ENCODE data around the gene GJD4. TPM values are rescaled to one million over a fixed set of nuclear protein-coding genes. Genes with fewer than 3 reads are reported as not detected.

GJD4 gene
- total and polyA plus RNA-seq, 2 of the 4 experiments (the other 2 are of a cell fraction), result not detected

- no peaks in the 10 kb centered on the region for H3K27me3 ChIP-seq (ENCODE audit: control insufficient read depth, insufficient read depth, low read length)
- POLR2A ChIA-PET (ENCODE audit: unreplicated experiment), result interaction anchor here (0.6 kb wide), 2 partner anchors 903 to 1117 kb away, joined by 4 to 6 read pairs; no protein-coding TSS in a partner anchor
- H2AK5ac ChIP-seq (ENCODE audit: low read depth, low read length), result peak overlapping the region; percentile 4; the same call in 1 of the 2 replicates
- H2BK120ac ChIP-seq (ENCODE audit: low read depth, low read length), result peak overlapping the region; percentile 56
- peaks cover 5% of the 10 kb centered on the region for H3K4me1 ChIP-seq (ENCODE audit: control insufficient read depth, insufficient read depth, low read length)
- DNase-seq, result no peak
- intact Hi-C loops (cut with micrococcal nuclease), result loop anchor here (10.0 kb wide), 1 partner anchor 856 kb away; no protein-coding TSS in a partner anchor
- no peak overlapping the region; the same call in none of the 2 replicates for H4K91ac ChIP-seq (ENCODE audit: insufficient read depth, low read depth, low read length)
- no peak overlapping the region for H3K56ac ChIP-seq (ENCODE audit: extremely low read depth, insufficient read depth, low read length)
- no peak overlapping the region for H4K5ac ChIP-seq (ENCODE audit: low read depth, low read length)
- H3K27ac ChIP-seq (ENCODE audit: insufficient read depth, low read length), result no peak overlapping the region; the same call in 1 of the 2 replicates
- H2BK15ac ChIP-seq (ENCODE audit: low read depth, low read length), result no peak overlapping the region
- H4K8ac ChIP-seq (ENCODE audit: low read depth in 2 of 2, low read length in 2 of 2), result peak overlapping the region; percentile 5 to 50; a peak in 2 of 4 replicates
- no peak for ATAC-seq (ENCODE audit: low read depth)
- H3K79me1 ChIP-seq (ENCODE audit: low read depth in 1 of 2, low read length in 2 of 2), result peaks cover 12 to 21% of the 10 kb centered on the region in 2 experiments
- no peak overlapping the region for H3K18ac ChIP-seq (ENCODE audit: low read depth, low read length)
- peak overlapping the region; percentile 56 for H3K23ac ChIP-seq (ENCODE audit: low read depth, low read length)
- peak overlapping the region; percentile 37; the same call in 1 of the 2 replicates for H3K4ac ChIP-seq (ENCODE audit: low read depth, low read length)
- peak overlapping the region; percentile 50 for H2AK9ac ChIP-seq (replicated peaks; ENCODE audit: low read depth, low read length, poor library complexity)
- H3K4me3 ChIP-seq (ENCODE audit: insufficient read depth, low read depth, low read length), result peak overlapping the region; percentile 91
- CTCF ChIA-PET, result interaction anchor here (0.6 to 2.0 kb wide), 2 partner anchors 1140 to 1194 kb away, joined by 4 to 6 read pairs; no protein-coding TSS in a partner anchor
- WGBS, 2 experiments (ENCODE audit: extremely low coverage in 2 of 2, insufficient read length in 1 of 2), result 11% methylated on average over 13 of the region's 57 CpGs; no CpG with 5 or more reads in 1 of the 2 experiments
- peak overlapping the region; percentile 84 for H3K4me2 ChIP-seq (ENCODE audit: low read depth, low read length)
- in situ Hi-C loops (cut with MboI; ENCODE audit: low sequenced_read_pairs), result no loop called here
- BruUV-seq (replicated peaks), result no TSS peak
- H2BK5ac ChIP-seq (ENCODE audit: low read depth, low read length, poor library complexity, severe bottlenecking), result peak overlapping the region; percentile 3
- H3K9ac ChIP-seq (ENCODE audit: low read depth, low read length), result peak overlapping the region; percentile 36; the same call in 1 of the 2 replicates
- no peaks in the 10 kb centered on the region for H3K36me3 ChIP-seq (ENCODE audit: control insufficient read depth, insufficient read depth, low read length)
- dilution Hi-C loops (cut with HindIII; ENCODE audit: low sequenced_read_pairs, unreplicated experiment), result no loop called here
- H4K20me1 ChIP-seq (ENCODE audit: insufficient read depth, low read length), result peaks cover 8% of the 10 kb centered on the region; the same call in 1 of the 2 replicates
- no peaks in the 10 kb centered on the region for H3K9me3 ChIP-seq (ENCODE audit: control insufficient read depth, insufficient read depth, low read length)
- H3K9me1 ChIP-seq (ENCODE audit: insufficient read depth, low read length), result no peaks in the 10 kb centered on the region
- H2BK20ac ChIP-seq (ENCODE audit: low read depth, low read length), result no peak overlapping the region
- H2AFZ ChIP-seq (replicated peaks; ENCODE audit: low read length, poor library complexity), result peak overlapping the region; percentile 91
- peak overlapping the region; percentile 64; the same call in 1 of the 2 replicates for H3K14ac ChIP-seq (replicated peaks; ENCODE audit: low read depth, low read length)
- TF ChIP-seq MAZ (IDR thresholded peaks at IDR 0.05; ENCODE audit: borderline replicate concordance, low read depth, low read length), result no peak
- TF ChIP-seq CEBPB (IDR thresholded peaks at IDR 0.05; ENCODE audit: low read depth, low read length), result no peak
- TF ChIP-seq BHLHE40 (IDR thresholded peaks at IDR 0.05; ENCODE audit: low read depth, low read length), result no peak
- no peak for TF ChIP-seq ELK1 (IDR thresholded peaks at IDR 0.05; ENCODE audit: borderline replicate concordance, low read depth, low read length)
- TF ChIP-seq, protein P1, sequence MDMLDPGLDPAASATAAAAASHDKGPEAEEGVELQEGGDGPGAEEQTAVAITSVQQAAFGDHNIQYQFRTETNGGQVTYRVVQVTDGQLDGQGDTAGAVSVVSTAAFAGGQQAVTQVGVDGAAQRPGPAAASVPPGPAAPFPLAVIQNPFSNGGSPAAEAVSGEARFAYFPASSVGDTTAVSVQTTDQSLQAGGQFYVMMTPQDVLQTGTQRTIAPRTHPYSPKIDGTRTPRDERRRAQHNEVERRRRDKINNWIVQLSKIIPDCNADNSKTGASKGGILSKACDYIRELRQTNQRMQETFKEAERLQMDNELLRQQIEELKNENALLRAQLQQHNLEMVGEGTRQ (IDR thresholded peaks at IDR 0.05; ENCODE audit: low read depth, low read length), result no peak
- no peak for TF ChIP-seq RAD21 (IDR thresholded peaks at IDR 0.05; ENCODE audit: low read length)
- TF ChIP-seq CTCF (conservative IDR thresholded peaks at IDR 0.05; ENCODE audit: low read depth, low read length), result no peak
- TF ChIP-seq FOS (IDR thresholded peaks at IDR 0.05; ENCODE audit: low read depth, low read length), result no peak
- no peak for TF ChIP-seq SMC3 (IDR thresholded peaks at IDR 0.05; ENCODE audit: low read depth, low read length)
- TF ChIP-seq RCOR1 (IDR thresholded peaks at IDR 0.05; ENCODE audit: insufficient replicate concordance, low read length), result no peak
- no peak for TF ChIP-seq POLR2A (IDR thresholded peaks at IDR 0.05; ENCODE audit: low read depth, low read length)
- no peak for TF ChIP-seq RFX5 (IDR thresholded peaks at IDR 0.05; ENCODE audit: low read depth, low read length)
- no peak for TF ChIP-seq CHD1 (IDR thresholded peaks at IDR 0.05; ENCODE audit: low read depth, low read length)
- TF ChIP-seq MXI1 (IDR thresholded peaks at IDR 0.05; ENCODE audit: borderline replicate concordance, low read depth, low read length), result no peak
Observed at GRCh38 chr10:35639021-35639727, 34.0 kb downstream of the GJD4 start.
